ENCODE results near the gene BRINP1. TPM values are rescaled to one million over a fixed set of nuclear protein-coding genes. Genes with fewer than 3 reads are reported as not detected.

BRINP1 gene
- polyA plus RNA-seq, 1 experiment = not detected

GRCh38 chr9:119349351-119349825 is 19.8 kb downstream of the BRINP1 start:
- TF ChIP-seq CTCF (IDR thresholded peaks at IDR 0.05; ENCODE audit: low read depth, low read length) = no peak
- POLR2A ChIA-PET = no interaction called here
- no peak for DNase-seq (ENCODE audit: low read depth, low spot score)
- H3K27me3 ChIP-seq (ENCODE audit: control insufficient read depth, insufficient read depth, low read length) = no peaks in the 10 kb centered on the region
- H3K9me3 ChIP-seq (ENCODE audit: control insufficient read depth, insufficient read depth, low read length) = no peaks in the 10 kb centered on the region; the same call in 1 of the 2 replicates
- no peak overlapping the region for H3K4me3 ChIP-seq (ENCODE audit: low read depth, low read length)
- no peak overlapping the region for H3K27ac ChIP-seq (ENCODE audit: low read depth, low read length)
- CTCF ChIA-PET = no interaction called here

GRCh38 chr9:119343059-119343990 is 25.9 kb downstream of the BRINP1 start:
- POLR2A ChIA-PET = no interaction called here
- no peak for TF ChIP-seq CTCF (IDR thresholded peaks at IDR 0.05; ENCODE audit: low read depth, low read length)
- Histone ChIP-seq H3K9me3 (ENCODE audit: control insufficient read depth, insufficient read depth, low read length) (peaks cover 4% of the 10 kb centered on the region), H3K27me3 (ENCODE audit: control insufficient read depth, insufficient read depth, low read length) (no peaks in the 10 kb centered on the region), H3K4me3 (ENCODE audit: low read depth, low read length) (no peak overlapping the region), H3K27ac (ENCODE audit: low read depth, low read length) (no peak overlapping the region)
- CTCF ChIA-PET = no interaction called here
- DNase-seq (ENCODE audit: low read depth, low spot score) = no peak

GRCh38 chr9:119339056-119339455 is 30.2 kb downstream of the BRINP1 start:
- DNase-seq (ENCODE audit: low read depth, low spot score) = no peak
- no peak overlapping the region for H3K4me3 ChIP-seq (ENCODE audit: low read depth, low read length)
- H3K27ac ChIP-seq (ENCODE audit: low read depth, low read length) = no peak overlapping the region
- TF ChIP-seq CTCF (IDR thresholded peaks at IDR 0.05; ENCODE audit: low read depth, low read length) = no peak
- H3K9me3 ChIP-seq (ENCODE audit: control insufficient read depth, insufficient read depth, low read length) = peaks cover 6% of the 10 kb centered on the region
- ChIA-PET CTCF (no interaction called here), POLR2A (no interaction called here)
- H3K27me3 ChIP-seq (ENCODE audit: control insufficient read depth, insufficient read depth, low read length) = no peaks in the 10 kb centered on the region

- no peak for DNase-seq (ENCODE audit: low read depth, low spot score)
- Histone ChIP-seq H3K4me3 (ENCODE audit: low read depth, low read length) (no peak overlapping the region), H3K27me3 (ENCODE audit: control insufficient read depth, insufficient read depth, low read length) (no peaks in the 10 kb centered on the region), H3K9me3 (ENCODE audit: control insufficient read depth, insufficient read depth, low read length) (peaks cover 8% of the 10 kb centered on the region), H3K27ac (ENCODE audit: low read depth, low read length) (no peak overlapping the region)
- ChIA-PET CTCF (no interaction called here), POLR2A (no interaction called here)
- no peak for TF ChIP-seq CTCF (IDR thresholded peaks at IDR 0.05; ENCODE audit: low read depth, low read length)
Observed at GRCh38 chr9:119337573-119337972, 31.7 kb downstream of the BRINP1 start.

GRCh38 chr9:119334745-119335144 is 34.5 kb downstream of the BRINP1 start:
- ChIA-PET POLR2A (no interaction called here), CTCF (no interaction called here)
- DNase-seq (ENCODE audit: low read depth, low spot score) = no peak
- H3K27me3 ChIP-seq (ENCODE audit: control insufficient read depth, insufficient read depth, low read length) = no peaks in the 10 kb centered on the region
- no peak overlapping the region for H3K27ac ChIP-seq (ENCODE audit: low read depth, low read length)
- peaks cover 10% of the 10 kb centered on the region for H3K9me3 ChIP-seq (ENCODE audit: control insufficient read depth, insufficient read depth, low read length)
- TF ChIP-seq CTCF (IDR thresholded peaks at IDR 0.05; ENCODE audit: low read depth, low read length) = no peak
- H3K4me3 ChIP-seq (ENCODE audit: low read depth, low read length) = no peak overlapping the region
